ENCODE measurements around the gene PHF19.

PHF19 gene

DNA sequence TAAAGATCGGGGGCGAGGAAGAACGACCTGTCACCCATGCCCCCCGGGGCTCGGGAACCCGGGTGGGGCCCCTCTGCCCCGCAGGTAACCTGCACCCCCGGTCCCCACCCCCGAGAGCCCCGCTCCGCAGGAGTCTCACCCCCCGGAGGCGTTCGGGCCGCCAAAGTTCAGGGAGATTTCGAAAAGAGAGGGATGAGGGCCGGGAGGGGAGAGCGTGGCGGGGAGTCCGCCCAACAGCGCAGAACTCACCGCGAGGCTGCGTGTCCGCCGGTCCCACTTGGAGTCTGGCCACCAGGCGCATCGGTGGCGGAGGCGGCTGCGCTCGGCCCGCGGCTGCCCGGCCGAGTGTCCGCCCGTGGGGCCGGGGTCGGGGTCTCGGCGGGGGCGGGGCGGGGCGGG, at the start of gene PHF19:
Gene PHF19 (minus strand): TSS at position 347 of the 399 bp plus-strand sequence. CDS start 2,447 bp downstream, outside the sequence.
- DNase-seq (ENCODE audit: low read depth in 2 of 2) = no peak

- DNase-seq (ENCODE audit: low read depth in 2 of 2) = peak in 1 of 2 donors; percentile 24
Observed at GRCh38 chr9:120926397-120926928, 49.5 kb upstream of the PHF19 start, which contains the start of gene TRAF1. Gene TRAF1 (minus strand): TSS chr9:120926796. CDS start chr9:120926075, 721 bp downstream.

DNA sequence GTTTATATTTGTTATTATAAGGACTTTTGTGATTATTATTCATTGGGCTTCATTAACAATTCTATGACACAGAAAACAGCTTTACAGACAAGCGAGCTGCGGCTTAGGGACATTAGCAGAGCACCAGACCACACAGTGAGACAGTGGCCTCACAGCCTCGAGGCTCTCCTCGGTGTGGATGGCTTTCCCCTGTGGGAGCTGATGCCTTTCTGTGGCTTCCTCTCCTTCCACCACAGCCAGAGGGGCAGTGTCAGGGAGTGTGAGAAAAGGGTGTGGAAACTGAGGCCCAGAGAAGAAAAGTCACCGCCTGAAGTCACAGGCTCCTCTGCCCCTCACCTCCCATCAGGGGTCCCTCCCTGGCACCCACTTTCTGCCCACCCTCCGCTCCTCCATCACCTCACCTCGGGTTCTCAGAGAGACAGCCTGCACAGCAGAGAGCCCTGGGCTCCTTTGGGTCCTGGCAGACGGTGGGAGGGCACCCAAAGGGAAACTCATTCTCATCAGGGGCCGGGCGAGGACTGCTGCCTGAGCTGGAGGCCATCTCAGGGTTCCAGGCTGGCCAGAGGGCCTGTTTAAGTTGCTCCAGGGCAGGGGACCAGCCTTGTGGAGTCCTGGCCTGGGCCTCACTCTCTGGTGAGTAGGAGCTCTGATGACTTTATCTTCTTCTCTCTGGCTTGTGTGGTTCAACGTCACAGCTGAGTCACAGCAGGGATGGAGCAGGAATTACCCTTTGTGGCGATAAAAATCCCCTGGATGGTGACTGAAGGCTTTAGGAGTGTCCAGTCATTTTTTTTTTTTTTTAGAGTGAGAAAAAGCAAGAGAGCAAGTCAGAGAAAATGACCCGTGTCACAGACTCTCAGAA, 48.8 kb upstream of the PHF19 start:
- DNase-seq (ENCODE audit: low read depth in 2 of 2) = peak; percentile 70 to 75

DNA sequence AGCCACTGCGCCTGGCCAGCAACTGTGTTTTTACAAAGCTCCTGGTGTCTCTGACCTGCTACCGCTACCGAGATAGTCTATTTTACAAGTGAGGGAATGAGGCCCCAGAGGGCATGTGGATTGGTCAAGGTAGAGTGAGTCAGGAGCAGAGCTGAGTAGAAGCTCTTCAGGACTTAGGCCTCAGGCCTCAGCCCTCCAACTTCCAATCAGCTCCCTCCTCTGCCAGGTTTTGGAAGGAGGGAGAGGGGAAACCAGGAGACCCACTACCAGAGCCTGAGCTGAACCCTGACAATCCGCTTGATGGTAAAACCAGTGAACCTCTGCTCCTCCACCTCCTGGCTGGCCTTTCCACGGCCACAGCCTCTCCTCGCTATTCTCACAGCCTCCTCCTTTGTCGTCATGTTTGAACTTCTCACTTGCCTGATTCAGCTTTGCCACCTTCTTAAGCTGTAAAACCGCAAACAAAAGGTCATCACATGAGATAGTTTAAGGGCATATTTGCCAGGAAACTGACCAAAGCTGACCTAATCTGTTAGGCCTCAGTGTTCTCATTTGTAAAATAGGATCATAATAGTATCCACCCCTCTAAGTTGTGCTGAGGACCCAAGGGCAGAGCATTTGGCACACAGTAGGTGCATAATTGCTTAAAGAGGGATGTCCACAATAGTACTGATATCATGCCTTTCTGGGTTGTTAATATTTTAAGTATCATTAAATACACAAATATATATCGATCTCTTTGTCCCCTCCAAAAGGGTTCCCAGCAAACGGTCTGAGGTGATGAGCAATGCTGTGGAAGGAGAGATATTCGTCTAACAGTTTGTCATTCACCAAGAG, 47.9 kb upstream of the PHF19 start:
- no peak for DNase-seq (ENCODE audit: low read depth in 2 of 2)

DNA sequence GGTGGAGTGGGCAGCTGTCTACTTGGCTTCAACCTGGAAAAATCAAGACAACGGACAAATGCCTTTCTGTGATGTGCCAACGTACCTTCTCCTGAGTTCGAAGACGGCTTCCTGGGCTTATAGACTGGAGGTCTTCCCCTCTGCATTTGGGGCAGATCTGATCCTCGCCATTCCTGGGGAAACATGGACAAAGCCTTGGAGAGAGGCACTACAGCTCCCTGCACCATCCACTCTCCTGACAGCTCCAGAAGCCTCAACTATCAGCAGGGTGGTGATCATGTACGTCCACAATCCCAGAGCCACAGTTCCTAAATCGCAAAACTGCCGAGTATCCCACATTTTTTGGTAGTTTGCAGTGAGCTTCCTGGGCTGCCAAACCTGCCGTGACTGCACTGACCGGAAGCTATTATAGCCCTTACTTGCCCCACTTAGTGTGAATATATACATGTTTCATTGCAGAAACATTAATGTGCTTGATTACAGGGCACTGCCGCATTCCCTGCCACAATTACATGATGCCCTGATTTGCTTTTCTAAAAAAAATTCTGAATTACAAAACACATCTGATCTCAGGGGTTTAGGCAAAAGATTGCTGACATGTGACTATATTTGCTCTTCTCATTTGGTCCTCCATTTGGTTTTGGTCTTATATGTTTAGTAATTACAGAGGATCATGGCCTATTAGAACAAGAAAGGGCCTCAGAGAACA, 46.8 kb upstream of the PHF19 start:
- no peak for DNase-seq (ENCODE audit: low read depth in 2 of 2)

DNA sequence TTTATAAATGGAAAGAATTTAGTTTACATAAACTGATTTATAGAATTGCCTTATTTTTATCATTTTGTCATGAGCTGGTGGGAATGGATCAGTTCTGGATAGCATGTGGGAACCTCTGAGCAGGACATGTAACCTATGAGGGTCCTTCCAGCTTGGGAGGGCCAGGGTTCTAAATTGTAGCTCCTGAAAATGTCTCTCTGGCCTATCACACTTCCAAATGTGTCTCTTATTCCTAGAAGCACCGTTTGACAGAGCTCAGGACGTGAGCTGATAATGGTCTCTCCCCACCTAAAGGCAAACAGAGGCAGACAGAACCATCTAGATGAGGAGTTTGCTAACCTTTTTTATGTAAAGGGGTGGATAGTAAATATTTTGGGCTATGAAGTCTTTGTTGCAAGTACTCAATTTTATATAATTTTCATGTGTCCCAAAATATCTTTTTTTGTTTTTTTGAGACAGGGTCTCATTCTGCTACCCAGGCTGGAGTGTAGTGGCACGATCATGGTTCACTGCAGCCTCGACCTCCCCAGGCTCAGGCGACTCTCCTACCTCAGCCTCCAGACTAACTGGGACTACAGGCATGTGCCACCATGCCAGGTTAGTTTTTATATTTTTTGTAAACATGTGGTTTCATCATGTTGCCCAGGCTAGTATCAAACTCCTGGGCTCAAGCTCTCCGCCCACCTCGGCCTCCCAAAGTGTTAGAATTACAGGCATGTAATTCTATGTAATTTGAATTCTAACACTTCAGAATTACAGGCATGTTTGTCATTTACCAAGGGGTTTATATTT, 45.6 kb upstream of the PHF19 start:
- no peak for DNase-seq (ENCODE audit: low read depth in 2 of 2)

GRCh38 chr9:120921661-120922181, 44.7 kb upstream of the PHF19 start:
- peak in 1 of 2 donors; percentile 22 for DNase-seq (ENCODE audit: low read depth in 2 of 2)

DNA sequence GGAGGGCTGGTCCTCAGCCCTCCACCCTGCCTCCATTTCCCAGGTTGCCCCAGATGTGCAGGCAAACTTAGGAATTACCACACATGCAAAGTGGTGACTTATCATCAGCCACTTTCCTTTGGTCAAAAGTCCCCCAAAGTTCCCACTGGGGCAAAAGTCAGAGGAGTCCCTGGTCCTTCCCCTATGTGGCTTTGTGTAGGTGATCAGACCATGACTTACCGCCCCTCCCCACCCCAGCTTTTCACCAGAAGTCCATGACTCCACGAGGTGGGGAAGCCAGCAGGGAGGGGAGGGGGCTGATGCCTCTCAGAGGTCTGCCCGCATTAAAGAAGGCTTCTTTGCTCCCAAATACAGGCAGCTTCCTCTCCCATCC, 43.8 kb upstream of the PHF19 start:
- DNase-seq (ENCODE audit: low read depth in 2 of 2) = peak; percentile 33 to 55

DNA sequence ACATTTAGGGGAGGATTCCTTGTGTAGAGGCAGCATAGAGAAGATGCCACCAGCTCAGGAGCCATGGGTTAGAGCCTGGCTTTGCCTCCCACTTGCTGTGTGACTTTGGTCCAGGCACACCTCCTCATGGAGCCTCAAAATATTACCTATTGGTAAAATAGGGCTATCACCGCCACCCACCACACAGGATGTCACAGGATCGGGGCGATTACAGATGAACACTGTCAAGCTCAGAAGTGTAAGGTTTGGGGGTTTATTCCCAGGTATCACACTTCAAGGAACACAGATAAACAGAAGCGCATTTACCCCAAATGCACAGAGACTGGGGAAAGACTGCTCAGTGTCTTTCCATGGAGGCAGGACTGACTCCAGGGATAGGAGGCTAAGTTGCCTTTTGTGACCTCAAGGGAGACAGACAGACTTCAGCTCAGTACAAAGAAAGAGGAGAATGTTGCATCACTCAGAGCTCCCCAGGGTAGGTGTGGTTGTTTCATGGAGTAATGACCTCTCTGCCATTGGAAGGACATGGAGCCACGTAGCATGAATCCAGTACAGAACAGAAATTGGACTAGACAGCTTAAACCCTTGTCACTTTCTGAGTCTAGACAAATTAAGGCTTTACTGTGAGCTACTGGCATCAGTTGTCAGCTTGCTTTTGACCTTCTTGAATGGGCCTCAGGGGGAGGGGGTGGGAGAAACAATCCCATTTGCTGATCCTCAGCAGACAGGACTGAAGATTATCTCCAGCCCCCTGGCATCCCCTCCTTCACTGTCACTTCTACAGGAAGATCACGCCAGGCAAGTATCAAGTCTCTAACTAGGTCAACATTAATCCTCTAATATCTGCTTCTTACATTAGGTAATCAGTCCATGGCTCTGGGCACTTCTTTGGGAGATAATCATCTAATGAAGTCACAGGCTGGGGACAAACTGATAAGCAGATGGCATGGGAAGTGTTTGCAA, 43.1 kb upstream of the PHF19 start:
- peak in 1 of 2 donors; percentile 21 for DNase-seq (ENCODE audit: low read depth in 2 of 2)

DNA sequence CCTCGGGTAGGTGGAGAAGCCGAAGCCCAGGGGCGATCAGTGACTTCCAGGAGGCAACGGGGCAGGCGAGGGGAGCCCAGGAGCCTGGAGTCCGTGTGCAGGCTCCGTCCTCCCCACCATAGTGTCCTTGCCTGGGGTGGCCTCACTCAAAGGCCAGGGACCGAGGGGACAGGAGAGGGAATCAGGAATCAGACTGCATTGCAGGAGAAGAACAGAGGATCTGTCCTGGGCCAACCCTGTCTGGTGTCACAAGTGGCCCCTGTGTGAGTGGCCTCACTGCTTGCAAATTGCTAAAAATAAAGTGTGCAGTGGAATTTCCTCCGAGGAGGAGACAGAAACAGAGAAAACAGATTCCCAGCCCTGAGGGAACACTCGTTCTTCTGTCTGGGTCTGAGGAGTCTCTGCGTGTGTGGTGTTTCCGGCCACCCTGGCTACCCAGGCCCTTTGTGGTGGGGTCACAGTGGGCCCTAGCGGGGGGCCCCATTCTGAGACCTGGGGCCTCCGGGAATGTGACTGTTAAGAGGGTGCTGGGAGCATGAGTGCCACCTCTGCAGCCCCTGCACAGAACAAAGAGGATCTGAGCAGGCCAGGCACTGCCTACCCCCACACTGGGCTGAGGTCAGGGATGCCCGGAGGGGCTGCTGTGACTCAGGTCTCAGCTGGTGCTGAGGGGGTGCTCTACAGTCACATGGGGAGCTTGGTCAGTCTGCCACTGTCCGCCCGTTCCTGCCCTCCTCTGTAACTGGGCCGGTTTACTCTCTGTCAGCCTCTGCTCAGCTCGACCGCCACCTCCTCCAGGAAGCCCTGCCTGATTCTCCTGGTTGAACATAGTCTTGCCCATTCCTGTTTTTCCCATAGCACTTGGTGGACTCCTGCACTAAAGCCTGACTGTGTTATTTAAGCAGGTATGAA, 42.2 kb upstream of the PHF19 start:
- peak in 1 of 2 donors; percentile 25 for DNase-seq (ENCODE audit: low read depth in 2 of 2)

DNA sequence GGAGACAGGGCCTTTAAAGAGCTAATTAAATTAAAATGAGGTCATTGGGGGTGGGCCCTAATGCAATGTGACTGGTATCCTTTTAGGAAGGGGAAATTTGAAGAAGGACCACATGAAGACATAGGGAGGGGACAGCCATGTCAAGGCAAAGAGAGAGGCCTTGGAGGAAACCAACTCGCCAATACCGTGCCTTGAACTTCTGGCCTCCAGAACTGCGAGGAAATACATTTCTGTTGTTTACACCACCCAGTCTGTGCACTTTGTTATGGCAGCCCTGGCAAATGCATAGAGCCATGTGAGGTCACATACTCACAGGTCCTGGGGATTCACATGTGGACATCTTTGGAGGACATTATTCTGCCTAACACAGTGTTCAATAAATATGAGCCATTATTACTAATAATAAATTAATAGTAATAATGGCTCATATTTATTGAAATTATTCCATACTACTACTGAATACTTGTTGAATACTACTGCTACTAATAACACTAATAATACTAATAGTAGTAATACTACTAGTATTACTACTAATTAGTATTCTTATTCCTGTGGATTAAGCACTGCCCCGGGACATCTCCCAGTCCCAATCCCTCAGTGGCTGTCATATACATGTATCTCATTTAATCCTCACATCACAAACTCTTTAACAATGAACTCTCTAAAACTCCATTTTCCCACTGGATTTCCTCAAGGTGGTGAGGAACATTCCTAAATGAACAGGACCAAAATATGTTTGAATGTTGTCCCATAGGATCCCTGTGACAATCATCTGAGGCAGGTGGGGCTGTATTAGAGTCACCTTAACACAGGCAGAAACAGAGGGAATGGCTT, 41.2 kb upstream of the PHF19 start:
- no peak for DNase-seq (ENCODE audit: low read depth in 2 of 2)

- DNase-seq (ENCODE audit: low read depth in 2 of 2) = no peak
Observed at GRCh38 chr9:120916991-120917880, 40.2 kb upstream of the PHF19 start.

DNA sequence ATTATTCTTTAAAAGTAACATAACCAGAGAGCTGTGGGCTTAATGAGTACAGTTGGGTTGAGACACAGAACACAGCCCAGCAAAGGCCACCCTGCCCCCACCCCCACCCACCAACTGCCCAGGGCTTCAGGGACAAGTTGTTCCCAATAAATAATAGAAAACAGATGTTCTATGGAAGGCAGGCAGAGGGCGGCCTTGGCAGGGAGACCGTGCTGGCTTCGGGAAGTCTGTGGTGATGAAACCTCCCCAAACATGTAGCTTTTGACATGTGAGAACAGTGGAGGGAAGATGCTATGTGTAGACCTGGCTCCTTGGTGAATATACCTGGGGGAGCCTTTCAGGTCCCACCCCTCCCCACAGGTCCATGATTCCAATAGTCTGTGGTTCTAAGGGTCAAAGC, 39.6 kb upstream of the PHF19 start:
- no peak for DNase-seq (ENCODE audit: low read depth in 2 of 2)

- peak in 1 of 2 donors; percentile 36 for DNase-seq (ENCODE audit: low read depth in 2 of 2)
Observed at GRCh38 chr9:120915854-120916470, 39.0 kb upstream of the PHF19 start.

DNA sequence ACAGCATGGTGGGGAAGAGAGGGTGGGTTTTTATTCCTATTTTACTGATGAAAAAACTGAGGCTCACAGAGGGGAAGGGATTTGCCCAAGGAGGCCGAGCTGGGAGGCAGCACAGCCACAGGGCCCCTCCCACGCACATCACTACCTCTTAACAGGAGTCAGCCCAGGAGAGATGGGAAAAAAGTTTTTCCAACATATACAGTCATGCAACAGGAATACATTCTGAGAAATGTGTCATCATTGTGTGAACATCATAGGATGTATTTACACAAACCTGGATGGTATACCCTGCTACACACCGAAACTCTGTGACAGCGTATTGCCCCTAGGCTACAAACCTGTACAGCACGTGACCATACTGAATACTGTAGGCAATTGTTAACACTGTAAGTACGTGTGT, 38.0 kb upstream of the PHF19 start:
- no peak for DNase-seq (ENCODE audit: low read depth in 2 of 2)

DNA sequence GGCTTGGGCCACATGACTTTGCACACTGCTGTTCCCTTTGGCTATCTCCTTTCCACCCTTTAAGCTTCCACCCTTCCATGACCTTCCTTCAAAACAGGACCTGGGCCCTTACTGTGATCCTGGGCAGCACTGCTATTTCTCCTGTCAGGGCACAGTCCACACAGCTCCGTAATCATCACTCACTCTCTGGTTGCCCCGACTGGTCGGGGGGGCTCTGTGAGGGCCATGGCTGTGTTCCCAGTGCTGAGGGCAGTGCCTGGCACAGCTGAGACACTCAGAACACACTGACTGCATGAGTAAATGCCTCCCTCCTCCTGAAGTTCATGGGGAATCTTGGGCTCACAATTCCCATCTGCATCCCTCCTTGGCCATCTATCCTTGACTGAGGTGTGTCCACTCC, 37.4 kb upstream of the PHF19 start:
- no peak for DNase-seq (ENCODE audit: low read depth in 2 of 2)
